Measurements from ENCODE around the gene GNAI1.

Gene GNAI1

GRCh38 chr7:80232979-80233724, 98.5 kb downstream of the GNAI1 start:
- H3K36me3 ChIP-seq (ENCODE audit: control insufficient read depth, insufficient read depth, low read length): no peaks in the 10 kb centered on the region
- peaks cover 8% of the 10 kb centered on the region for H3K4me1 ChIP-seq (ENCODE audit: control insufficient read depth, insufficient read depth, low read length)
- H3K4me3 ChIP-seq (ENCODE audit: low read depth, low read length): no peak overlapping the region
- no peak overlapping the region for H3K9ac ChIP-seq (ENCODE audit: low read length)
- H3K9me3 ChIP-seq (ENCODE audit: control insufficient read depth, insufficient read depth, low read depth, low read length): no peaks in the 10 kb centered on the region
- H3K27me3 ChIP-seq (ENCODE audit: control insufficient read depth, insufficient read depth, low read length): no peaks in the 10 kb centered on the region
- no peak overlapping the region for H3K27ac ChIP-seq (ENCODE audit: low read depth, low read length)

- Histone ChIP-seq H3K4me3 (ENCODE audit: low read depth, low read length) (no peak overlapping the region), H3K27me3 (ENCODE audit: control insufficient read depth, insufficient read depth, low read length) (no peaks in the 10 kb centered on the region), H3K9me3 (ENCODE audit: control insufficient read depth, insufficient read depth, low read depth, low read length) (no peaks in the 10 kb centered on the region), H3K27ac (ENCODE audit: low read depth, low read length) (no peak overlapping the region), H3K36me3 (ENCODE audit: control insufficient read depth, insufficient read depth, low read length) (no peaks in the 10 kb centered on the region), H3K9ac (ENCODE audit: low read length) (no peak overlapping the region), H3K4me1 (ENCODE audit: control insufficient read depth, insufficient read depth, low read length) (peaks cover 2% of the 10 kb centered on the region)
Observed at GRCh38 chr7:80235334-80235733, 100.7 kb downstream of the GNAI1 start.

GRCh38 chr7:80236681-80237080, 102.0 kb downstream of the GNAI1 start:
- H3K36me3 ChIP-seq (ENCODE audit: control insufficient read depth, insufficient read depth, low read length): no peaks in the 10 kb centered on the region
- no peak overlapping the region for H3K4me3 ChIP-seq (ENCODE audit: low read depth, low read length)
- H3K27me3 ChIP-seq (ENCODE audit: control insufficient read depth, insufficient read depth, low read length): no peaks in the 10 kb centered on the region
- no peak overlapping the region for H3K27ac ChIP-seq (ENCODE audit: low read depth, low read length)
- no peaks in the 10 kb centered on the region for H3K4me1 ChIP-seq (ENCODE audit: control insufficient read depth, insufficient read depth, low read length)
- no peak overlapping the region for H3K9ac ChIP-seq (ENCODE audit: low read length)
- no peaks in the 10 kb centered on the region for H3K9me3 ChIP-seq (ENCODE audit: control insufficient read depth, insufficient read depth, low read depth, low read length)

DNA sequence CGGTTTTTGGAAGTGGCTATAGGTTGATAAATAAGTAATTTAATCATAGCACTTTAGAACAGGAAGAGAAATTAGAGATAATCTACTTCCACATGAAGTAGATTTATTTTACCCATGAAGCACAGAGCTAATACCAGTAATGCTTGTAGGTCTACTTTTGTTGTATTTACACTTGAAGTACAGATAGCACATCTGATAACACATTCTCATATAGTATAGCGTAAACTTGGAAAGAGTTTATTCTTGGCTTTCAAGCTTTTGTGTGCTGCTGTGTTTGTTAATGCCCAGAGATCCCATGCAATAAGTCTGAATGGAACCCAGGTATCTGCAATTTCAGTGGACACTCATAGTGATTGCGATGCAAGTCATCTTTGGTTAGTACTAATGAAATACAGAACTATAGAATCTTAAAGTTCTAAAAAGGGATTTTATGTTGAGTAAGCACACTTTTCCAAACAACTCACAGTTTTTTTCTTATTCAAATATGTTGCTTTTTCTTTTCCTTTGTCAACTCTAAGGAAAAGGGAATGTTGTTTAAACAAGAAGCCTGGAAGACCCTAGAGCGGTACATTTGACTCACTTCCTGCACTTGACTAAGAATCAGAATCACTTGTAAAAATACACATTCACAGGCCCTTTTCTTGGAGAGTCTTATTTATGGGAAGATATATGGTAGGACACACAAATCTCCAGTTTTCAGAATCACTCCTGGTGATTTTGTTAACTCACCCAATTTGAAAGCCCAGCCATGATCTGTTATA, 105.8 kb downstream of the GNAI1 start:
- H3K4me1 ChIP-seq (ENCODE audit: control insufficient read depth, insufficient read depth, low read length): no peaks in the 10 kb centered on the region
- H3K9ac ChIP-seq (ENCODE audit: low read length): no peak overlapping the region
- no peak overlapping the region for H3K27ac ChIP-seq (ENCODE audit: low read depth, low read length)
- H3K36me3 ChIP-seq (ENCODE audit: control insufficient read depth, insufficient read depth, low read length): no peaks in the 10 kb centered on the region
- H3K27me3 ChIP-seq (ENCODE audit: control insufficient read depth, insufficient read depth, low read length): no peaks in the 10 kb centered on the region
- no peak overlapping the region for H3K4me3 ChIP-seq (ENCODE audit: low read depth, low read length)
- no peaks in the 10 kb centered on the region for H3K9me3 ChIP-seq (ENCODE audit: control insufficient read depth, insufficient read depth, low read depth, low read length)

DNA sequence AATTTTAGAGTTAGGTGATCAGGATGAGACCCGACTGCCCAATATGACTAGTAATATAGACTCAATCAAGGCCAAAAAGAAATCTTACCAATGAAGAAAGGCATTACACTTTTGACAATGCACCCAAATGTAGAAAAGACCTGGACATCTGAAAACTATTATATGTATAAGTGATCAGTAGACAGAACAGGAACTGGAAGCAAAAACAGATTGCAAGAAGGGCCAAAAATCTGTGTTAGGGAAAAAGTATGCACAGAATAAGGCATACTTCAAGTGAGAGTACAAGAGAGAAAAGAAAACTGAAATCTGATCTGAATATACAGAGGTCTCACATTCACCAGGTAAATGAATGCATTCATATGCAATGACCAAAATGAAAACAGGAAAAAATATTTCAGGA, 107.0 kb downstream of the GNAI1 start:
- Histone ChIP-seq H3K4me3 (ENCODE audit: low read depth, low read length) (no peak overlapping the region), H3K9ac (ENCODE audit: low read length) (no peak overlapping the region), H3K27ac (ENCODE audit: low read depth, low read length) (no peak overlapping the region), H3K9me3 (ENCODE audit: control insufficient read depth, insufficient read depth, low read depth, low read length) (no peaks in the 10 kb centered on the region), H3K4me1 (ENCODE audit: control insufficient read depth, insufficient read depth, low read length) (no peaks in the 10 kb centered on the region), H3K27me3 (ENCODE audit: control insufficient read depth, insufficient read depth, low read length) (no peaks in the 10 kb centered on the region), H3K36me3 (ENCODE audit: control insufficient read depth, insufficient read depth, low read length) (no peaks in the 10 kb centered on the region)

DNA sequence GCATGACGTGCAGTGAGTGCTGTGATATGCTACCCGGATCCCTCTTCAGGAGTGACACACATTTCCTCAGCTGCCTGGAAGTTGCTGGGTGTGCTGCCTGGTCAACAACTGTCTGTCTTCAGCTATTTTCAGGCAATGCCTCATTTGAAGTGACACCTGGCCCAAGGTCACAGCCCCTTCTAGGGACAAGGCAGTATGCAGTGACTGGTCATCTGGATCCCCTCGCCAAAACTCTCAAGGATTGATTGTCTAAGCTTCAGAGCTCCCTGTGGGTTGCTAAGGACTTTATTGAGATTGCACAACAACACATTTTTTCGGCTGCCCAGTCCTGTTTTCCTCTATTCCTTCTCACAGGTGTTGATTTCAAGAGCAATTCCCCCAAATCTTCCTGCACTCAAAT, 108.8 kb downstream of the GNAI1 start:
- H3K4me1 ChIP-seq (ENCODE audit: control insufficient read depth, insufficient read depth, low read length): no peaks in the 10 kb centered on the region
- no peak overlapping the region for H3K9ac ChIP-seq (ENCODE audit: low read length)
- H3K9me3 ChIP-seq (ENCODE audit: control insufficient read depth, insufficient read depth, low read depth, low read length): no peaks in the 10 kb centered on the region
- no peak overlapping the region for H3K4me3 ChIP-seq (ENCODE audit: low read depth, low read length)
- no peaks in the 10 kb centered on the region for H3K36me3 ChIP-seq (ENCODE audit: control insufficient read depth, insufficient read depth, low read length)
- no peaks in the 10 kb centered on the region for H3K27me3 ChIP-seq (ENCODE audit: control insufficient read depth, insufficient read depth, low read length)
- no peak overlapping the region for H3K27ac ChIP-seq (ENCODE audit: low read depth, low read length)

DNA sequence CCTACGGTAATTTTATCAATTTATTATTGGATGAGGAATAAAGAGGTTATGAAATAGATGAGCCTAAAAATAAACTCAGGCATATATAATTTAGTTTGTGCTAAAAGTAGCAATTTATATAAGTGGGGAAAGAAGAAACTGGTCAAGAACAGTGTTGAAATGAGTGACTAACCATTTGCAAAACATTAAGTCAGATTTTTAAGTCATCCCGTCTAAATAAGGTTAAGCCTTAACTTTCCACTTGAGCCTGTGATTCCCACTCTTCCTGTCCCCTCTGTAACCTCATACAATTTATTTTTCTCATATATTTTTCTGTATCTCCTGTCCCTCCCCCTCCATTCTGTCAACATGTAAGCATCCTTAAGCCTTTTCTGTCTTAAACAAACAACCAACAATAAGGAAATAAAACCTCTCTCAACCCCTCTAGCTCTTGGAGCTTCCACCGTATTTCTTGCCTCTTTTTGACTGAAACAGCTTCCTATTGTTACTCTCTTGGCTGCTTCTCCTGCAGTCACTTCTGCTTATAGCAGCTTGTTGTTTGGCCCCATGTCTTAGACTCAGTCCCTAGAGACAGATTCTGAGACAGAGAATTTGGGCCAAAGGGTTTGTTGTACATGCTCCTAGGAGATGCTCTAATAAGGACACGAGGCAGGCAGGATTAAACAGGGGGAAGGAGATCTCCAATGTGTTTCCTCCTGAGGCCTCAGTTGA, 109.7 kb downstream of the GNAI1 start:
- Histone ChIP-seq H3K9ac (ENCODE audit: low read length) (no peak overlapping the region), H3K9me3 (ENCODE audit: control insufficient read depth, insufficient read depth, low read depth, low read length) (no peaks in the 10 kb centered on the region)

GRCh38 chr7:80247144-80247543, 112.5 kb downstream of the GNAI1 start:
- H3K9me3 ChIP-seq (ENCODE audit: control insufficient read depth, insufficient read depth, low read depth, low read length): no peaks in the 10 kb centered on the region
- no peaks in the 10 kb centered on the region for H3K27me3 ChIP-seq (ENCODE audit: control insufficient read depth, insufficient read depth, low read length)
- H3K9ac ChIP-seq (ENCODE audit: low read length): no peak overlapping the region
- no peaks in the 10 kb centered on the region for H3K36me3 ChIP-seq (ENCODE audit: control insufficient read depth, insufficient read depth, low read length)
- no peaks in the 10 kb centered on the region for H3K4me1 ChIP-seq (ENCODE audit: control insufficient read depth, insufficient read depth, low read length)
- no peak overlapping the region for H3K4me3 ChIP-seq (ENCODE audit: low read depth, low read length)
- H3K27ac ChIP-seq (ENCODE audit: low read depth, low read length): no peak overlapping the region

More for the DNA sequence above, 109.7 kb downstream of the GNAI1 start:
- H3K4me3 ChIP-seq (ENCODE audit: low read depth, low read length): no peak overlapping the region
- H3K27ac ChIP-seq (ENCODE audit: low read depth, low read length): no peak overlapping the region
- H3K27me3 ChIP-seq (ENCODE audit: control insufficient read depth, insufficient read depth, low read length): no peaks in the 10 kb centered on the region
- no peaks in the 10 kb centered on the region for H3K4me1 ChIP-seq (ENCODE audit: control insufficient read depth, insufficient read depth, low read length)
- H3K36me3 ChIP-seq (ENCODE audit: control insufficient read depth, insufficient read depth, low read length): no peaks in the 10 kb centered on the region

- H3K9me3 ChIP-seq (ENCODE audit: control insufficient read depth, insufficient read depth, low read depth, low read length): no peaks in the 10 kb centered on the region
- no peaks in the 10 kb centered on the region for H3K4me1 ChIP-seq (ENCODE audit: control insufficient read depth, insufficient read depth, low read length)
- no peak overlapping the region for H3K27ac ChIP-seq (ENCODE audit: low read depth, low read length)
- H3K27me3 ChIP-seq (ENCODE audit: control insufficient read depth, insufficient read depth, low read length): no peaks in the 10 kb centered on the region
- H3K9ac ChIP-seq (ENCODE audit: low read length): no peak overlapping the region
- H3K4me3 ChIP-seq (ENCODE audit: low read depth, low read length): no peak overlapping the region
- H3K36me3 ChIP-seq (ENCODE audit: control insufficient read depth, insufficient read depth, low read length): no peaks in the 10 kb centered on the region
Observed at GRCh38 chr7:80247891-80248290, 113.3 kb downstream of the GNAI1 start.

DNA sequence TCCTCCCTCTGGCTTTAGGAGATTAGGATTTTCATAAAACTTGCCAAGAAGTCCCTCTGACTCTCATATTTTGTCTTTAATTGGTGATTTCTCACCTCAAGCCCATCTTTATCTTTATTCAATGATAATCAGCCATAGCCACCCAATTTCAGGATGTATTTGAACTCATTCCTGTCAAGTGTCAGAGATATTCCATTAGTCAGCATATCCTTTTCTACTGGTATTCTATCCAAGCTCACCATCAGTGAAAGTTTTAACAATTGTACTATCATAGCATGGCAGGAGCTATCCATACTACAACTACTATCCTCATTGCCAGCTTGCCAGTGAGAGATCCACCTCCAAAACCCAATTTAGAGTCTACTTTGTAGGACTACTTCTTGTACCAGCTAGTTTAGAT, 114.6 kb downstream of the GNAI1 start:
- H3K4me3 ChIP-seq (ENCODE audit: low read depth, low read length): no peak overlapping the region
- H3K27ac ChIP-seq (ENCODE audit: low read depth, low read length): no peak overlapping the region
- no peaks in the 10 kb centered on the region for H3K27me3 ChIP-seq (ENCODE audit: control insufficient read depth, insufficient read depth, low read length)
- no peaks in the 10 kb centered on the region for H3K36me3 ChIP-seq (ENCODE audit: control insufficient read depth, insufficient read depth, low read length)
- H3K9ac ChIP-seq (ENCODE audit: low read length): no peak overlapping the region
- no peaks in the 10 kb centered on the region for H3K9me3 ChIP-seq (ENCODE audit: control insufficient read depth, insufficient read depth, low read depth, low read length)
- no peaks in the 10 kb centered on the region for H3K4me1 ChIP-seq (ENCODE audit: control insufficient read depth, insufficient read depth, low read length)

Measured in HUES6 (cell line).